Effector CD8-positive, alpha-beta T cell (primary cell): ENCODE measurements around the gene ACSL4.
"Not testable (repeated sequence)": the region's sequence is repeated elsewhere in the genome, so short reads cannot be mapped to it uniquely, and the experiment has no call there.

Experiments used
- DNase-seq: peaks from one replicate; lab custom pipeline; 2025; lab: John Stamatoyannopoulos, UW

ACSL4 gene

DNA sequence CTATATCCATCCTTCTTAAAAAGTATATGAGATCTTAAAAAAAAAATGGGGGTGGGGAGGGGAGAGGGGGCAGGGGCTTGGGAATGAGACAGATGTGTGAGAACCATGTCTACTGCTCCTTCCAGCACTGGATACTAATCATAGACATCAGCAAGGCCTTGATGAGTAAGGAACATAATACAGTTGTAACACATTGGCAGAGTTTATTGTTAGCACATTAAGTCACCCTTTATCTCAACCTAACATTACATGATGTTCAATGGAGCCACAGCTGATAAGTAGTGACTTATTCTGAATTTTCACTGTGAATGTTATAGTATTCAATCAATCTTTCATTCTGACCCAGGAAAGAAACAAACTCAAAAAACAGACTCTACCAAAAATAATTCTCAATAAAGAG, 60.8 kb downstream of the ACSL4 start:
- no peak for DNase-seq

GRCh38 chrX:109671170-109671569, 61.9 kb downstream of the ACSL4 start:
- DNase-seq: not testable (repeated sequence)

DNA sequence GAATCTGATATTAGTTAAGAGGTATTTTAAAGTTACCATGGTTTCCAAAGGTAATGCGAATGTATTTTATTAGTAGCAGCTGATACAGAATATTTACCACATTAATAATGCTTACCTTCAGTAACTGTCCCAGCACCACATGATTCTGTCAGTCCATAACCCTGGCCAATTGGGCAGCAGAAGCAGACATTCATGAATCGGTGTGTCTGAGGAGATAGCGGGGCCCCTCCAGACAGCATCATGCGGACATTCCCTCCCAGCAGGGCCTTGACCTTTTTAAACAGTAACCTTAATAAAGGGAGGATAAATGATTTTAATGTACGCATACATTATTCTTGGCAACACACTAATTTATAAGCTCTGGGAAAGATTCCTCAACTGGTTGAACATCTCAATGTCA, 65.1 kb downstream of the ACSL4 start:
- no peak for DNase-seq

DNA sequence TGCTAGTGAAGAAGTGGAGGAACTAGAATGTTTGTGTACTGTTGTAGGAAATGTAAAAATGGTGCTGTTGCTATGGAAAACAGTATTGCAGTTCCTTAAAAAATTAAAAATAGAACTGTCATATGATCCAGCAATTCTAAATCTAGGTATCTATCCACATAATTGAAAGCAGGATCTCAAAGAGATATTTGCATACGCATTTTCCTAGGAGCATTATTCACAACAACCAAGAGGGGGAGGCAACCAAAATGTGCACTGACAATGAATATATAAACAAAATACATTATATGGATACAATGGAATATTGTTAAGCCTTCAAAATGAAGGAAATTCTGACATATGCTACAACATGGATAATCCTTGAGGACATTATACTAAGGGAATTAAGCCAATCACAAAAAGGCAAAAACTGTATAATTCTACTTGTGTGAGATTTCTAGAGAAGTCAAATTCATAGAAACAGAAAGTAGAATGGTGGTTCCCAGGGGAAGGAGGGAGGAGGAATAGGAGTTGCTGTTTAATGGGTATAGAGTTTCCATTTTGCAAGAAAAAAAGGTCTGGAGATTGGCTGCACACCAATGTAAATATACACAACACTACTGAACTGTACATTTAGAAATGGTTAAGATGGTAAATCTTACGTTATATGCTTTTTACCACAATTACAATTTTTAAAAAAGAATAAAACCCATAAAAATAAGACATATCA, 72.5 kb downstream of the ACSL4 start:
- no peak for DNase-seq

GRCh38 chrX:109658391-109658790, 74.7 kb downstream of the ACSL4 start:
- no peak for DNase-seq

- not testable (repeated sequence) for DNase-seq
Measured at GRCh38 chrX:109657364-109657763, 75.7 kb downstream of the ACSL4 start.

- no peak for DNase-seq
Measured at GRCh38 chrX:109656774-109657173, 76.3 kb downstream of the ACSL4 start.

- DNase-seq: no peak
Measured at GRCh38 chrX:109655502-109656201, 77.4 kb downstream of the ACSL4 start.

DNA sequence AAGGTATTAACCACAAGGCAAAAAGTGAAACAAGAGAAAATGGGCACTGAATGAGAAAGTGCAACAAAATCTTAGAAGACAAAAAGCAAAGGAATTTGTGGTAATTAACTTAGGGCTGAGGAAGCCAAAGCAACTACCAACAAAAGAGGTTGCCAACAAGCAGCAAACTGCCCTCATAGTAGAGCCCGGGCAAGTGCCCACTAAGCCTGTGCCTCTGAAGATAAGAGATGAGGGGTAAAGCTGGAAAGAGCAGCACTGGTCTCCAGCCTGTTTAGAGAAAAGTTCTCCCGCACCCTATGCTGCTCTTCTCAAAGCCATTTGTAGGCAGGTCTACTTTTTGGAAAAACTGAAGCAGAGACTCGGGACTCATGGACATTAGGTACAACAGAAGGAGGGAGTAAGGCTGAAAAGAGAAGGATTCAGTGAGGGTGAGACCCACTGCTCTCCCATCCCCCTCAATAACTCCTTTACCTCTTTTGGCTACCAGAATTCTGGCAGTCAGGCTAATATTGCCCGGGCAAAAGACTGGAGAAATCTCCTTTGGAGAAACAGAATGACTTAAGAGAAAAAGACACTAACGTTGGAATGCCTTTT, 78.4 kb downstream of the ACSL4 start:
- no peak for DNase-seq

GRCh38 chrX:109644671-109645070, 88.4 kb downstream of the ACSL4 start:
- not testable (repeated sequence) for DNase-seq

- DNase-seq: no peak
Measured at GRCh38 chrX:109643687-109644086, 89.4 kb downstream of the ACSL4 start.

DNA sequence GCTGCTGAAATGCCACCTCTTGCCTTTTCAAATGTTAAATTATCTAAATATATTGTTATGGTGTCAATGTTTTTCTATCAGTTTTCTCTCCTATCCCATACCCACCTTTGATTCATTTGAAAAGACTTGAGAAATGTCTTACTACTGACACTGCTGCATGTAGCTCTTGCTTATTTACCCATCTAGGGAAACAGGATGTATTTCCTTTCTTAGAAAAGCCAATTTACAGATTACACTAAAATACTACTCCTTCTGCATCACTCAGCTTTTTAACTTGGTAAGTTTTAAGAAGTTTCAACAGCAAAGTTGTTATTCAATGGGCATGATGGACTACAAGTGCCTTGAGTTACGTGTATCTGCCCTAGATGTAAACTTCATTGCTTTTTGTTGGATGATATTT, 94.9 kb downstream of the ACSL4 start:
- DNase-seq: no peak

DNA sequence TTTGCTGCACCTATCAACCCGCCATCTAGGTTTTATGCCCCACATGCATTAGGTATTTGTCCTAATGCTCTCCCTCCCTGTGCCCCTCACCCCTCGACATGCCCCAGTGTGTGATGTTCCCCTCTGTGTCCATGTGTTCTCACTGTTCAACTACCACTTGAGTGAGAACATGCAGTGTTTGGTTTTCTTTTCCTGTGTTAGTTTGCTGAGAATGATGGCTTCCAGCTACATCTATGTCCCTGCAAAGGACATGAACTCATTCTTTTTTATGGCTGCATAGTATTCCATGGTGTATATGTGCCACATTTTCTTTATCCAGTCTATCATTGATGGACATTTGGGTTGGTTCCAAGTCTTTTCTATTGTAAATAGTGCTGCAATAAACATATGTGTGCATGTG, 95.6 kb downstream of the ACSL4 start:
- not testable (repeated sequence) for DNase-seq

DNA sequence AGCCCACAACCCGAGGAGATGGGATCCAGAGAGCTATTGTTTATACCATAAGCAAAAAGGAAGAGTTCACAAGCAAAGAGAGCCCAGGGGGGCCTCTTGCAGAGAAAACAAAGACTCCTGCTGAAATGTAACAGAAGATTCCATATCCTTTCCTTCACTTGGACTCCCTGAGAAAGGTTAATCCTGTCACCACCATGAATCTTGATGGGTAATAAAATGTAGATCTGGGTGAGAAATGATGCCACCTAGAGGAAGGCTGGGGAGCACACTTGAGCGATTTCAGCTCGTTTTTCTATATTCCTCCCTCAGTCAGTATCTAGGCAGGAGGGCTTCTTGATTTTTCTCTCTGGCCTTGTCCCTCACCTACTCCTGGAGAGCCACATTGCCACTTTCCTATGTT, 97.9 kb downstream of the ACSL4 start:
- no peak for DNase-seq

- DNase-seq: no peak
Measured at GRCh38 chrX:109632906-109633504, 100.1 kb downstream of the ACSL4 start.

DNA sequence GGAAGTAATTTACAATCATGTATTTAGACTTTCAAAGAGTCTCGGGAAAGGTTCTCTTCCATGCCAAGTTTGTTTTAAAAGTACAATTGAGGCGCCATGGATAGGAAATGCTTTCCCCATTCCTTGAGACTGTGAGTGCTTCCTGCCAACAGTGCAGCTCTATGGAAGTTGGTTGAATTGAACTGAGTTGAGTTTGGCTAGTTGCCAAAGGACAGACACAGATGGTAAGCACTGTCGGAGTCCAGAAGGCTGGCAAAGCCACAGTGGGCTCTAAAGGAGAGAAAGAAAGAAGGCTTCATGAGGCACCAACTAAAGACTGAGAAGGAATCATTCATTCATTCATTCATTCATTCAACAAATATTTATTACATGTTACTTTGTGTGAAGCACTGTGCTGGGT, 103.7 kb downstream of the ACSL4 start:
- no peak for DNase-seq

- no peak for DNase-seq
Measured at GRCh38 chrX:109626637-109627036, 106.4 kb downstream of the ACSL4 start.

GRCh38 chrX:109624641-109625616, 108.1 kb downstream of the ACSL4 start, which contains the start of gene KCNE5:
KCNE5 (minus strand) TSS chrX:109625172; CDS start chrX:109625020, 152 bp downstream.
- DNase-seq: no peak

DNA sequence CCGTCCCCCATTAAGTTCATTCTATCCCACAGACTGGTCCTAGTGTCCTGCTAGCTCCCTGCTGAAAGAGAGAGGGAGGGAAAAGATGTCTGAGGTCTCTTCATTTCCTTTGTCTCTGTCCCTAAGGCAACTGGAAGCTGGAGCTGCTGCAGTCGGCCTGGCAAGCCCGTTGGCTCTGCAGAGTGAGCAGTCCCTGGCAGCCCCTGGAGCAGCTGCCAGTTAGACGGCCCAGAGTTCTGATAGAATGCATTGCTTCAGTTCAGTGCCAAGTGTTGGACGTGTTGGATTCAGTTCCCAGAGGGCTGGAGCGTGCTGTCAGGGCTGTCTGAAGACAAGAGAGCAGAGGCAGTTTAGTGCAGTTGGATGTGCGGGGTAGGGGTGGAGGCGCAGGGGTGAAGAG, 109.1 kb downstream of the ACSL4 start:
- no peak for DNase-seq

DNA sequence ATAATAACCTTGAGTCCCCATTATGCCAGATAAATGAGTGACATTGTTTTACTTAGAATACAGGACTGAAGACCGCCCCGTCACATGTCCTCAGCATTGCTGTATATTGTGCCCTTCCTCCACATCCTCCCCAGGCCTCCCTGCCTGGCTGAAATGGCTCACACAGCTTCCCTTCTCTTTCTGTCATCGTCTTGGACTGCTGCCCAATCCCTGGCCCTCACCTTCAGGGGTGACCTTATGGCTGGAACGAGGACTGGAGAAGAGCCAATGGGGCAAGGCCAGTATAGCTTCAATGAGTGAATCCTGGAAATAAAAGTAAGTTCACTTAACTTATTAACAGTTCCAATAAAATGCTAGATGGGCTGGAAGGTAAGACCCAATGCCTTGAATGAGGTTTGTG, 110.8 kb downstream of the ACSL4 start:
- no peak for DNase-seq

- DNase-seq: no peak
Measured at GRCh38 chrX:109619771-109620170, 113.3 kb downstream of the ACSL4 start.
